RWPE2 (cell line): Measurements from ENCODE around the gene RIMS4.

Experiments used
- ATAC-seq: fragments of 200-7000 bp; cut with Tn5 transposase; 3 replicates; pipeline ENCODE4 v1.9.1; 2021; ENCODE audit warnings: low read depth
- DNase-seq: peaks from one replicate; pipeline ENCODE4 v3.0.0-alpha.2; 2020; ENCODE audit warnings: low spot score
- H3K27ac ChIP-seq: fragments of 450-650 bp; 2 replicates; pipeline ENCODE4 v1.5.1; 2017; ENCODE audit warnings: mild to moderate bottlenecking; ENCODE audit not compliant: poor library complexity, severe bottlenecking
- H3K27me3 ChIP-seq: fragments of 250-450 bp; sonication (Bioruptor Pico); 2 replicates; pipeline ENCODE4 v1.5.1; 2021; ENCODE audit warnings: mild to moderate bottlenecking, moderate library complexity; ENCODE audit not compliant: insufficient read depth, poor library complexity, severe bottlenecking
- H3K36me3 ChIP-seq: fragments of 250-450 bp; sonication (Bioruptor Pico); 2 replicates; pipeline ENCODE4 v1.5.1; 2020; ENCODE audit warnings: low read depth, mild to moderate bottlenecking, moderate library complexity
- H3K4me1 ChIP-seq: fragments of 250-450 bp; sonication (Bioruptor Pico); 2 replicates; pipeline ENCODE4 v1.5.1; 2021; ENCODE audit warnings: mild to moderate bottlenecking, moderate library complexity; ENCODE audit not compliant: insufficient read depth, poor library complexity, severe bottlenecking
- H3K4me3 ChIP-seq: fragments of 250-450 bp; sonication (Bioruptor Pico); 2 replicates; pipeline ENCODE4 v1.5.1; 2021; ENCODE audit warnings: mild to moderate bottlenecking, moderate library complexity; ENCODE audit not compliant: severe bottlenecking
- H3K9me3 ChIP-seq: fragments of 250-450 bp; sonication (Bioruptor Pico); 2 replicates; pipeline ENCODE4 v1.5.1; 2021; ENCODE audit warnings: mild to moderate bottlenecking, moderate library complexity; ENCODE audit not compliant: severe bottlenecking
- CTCF ChIP-seq: fragments of 450-650 bp; IDR thresholded peaks from one replicate; pipeline ENCODE4 v1.5.1; 2017; ENCODE audit warnings: mild to moderate bottlenecking, moderate library complexity; ENCODE audit not compliant: poor library complexity, severe bottlenecking

Gene RIMS4

GRCh38 chr20:44807051-44807683 lies 3.2 kb downstream of the RIMS4 start:
- Histone ChIP-seq H3K36me3 (no peaks in the 10 kb centered on the region), H3K4me3 (no peak overlapping the region), H3K4me1 (no peaks in the 10 kb centered on the region), H3K27me3 (peaks cover 58% of the 10 kb centered on the region), H3K27ac (no peak overlapping the region), H3K9me3 (peaks cover 5% of the 10 kb centered on the region)
- DNase-seq (peak; percentile 73), ATAC-seq (no peak)
- TF ChIP-seq CTCF = no peak

- Histone ChIP-seq H3K36me3 (no peaks in the 10 kb centered on the region), H3K9me3 (no peaks in the 10 kb centered on the region), H3K4me3 (no peak overlapping the region), H3K27ac (no peak overlapping the region), H3K27me3 (peaks cover 47% of the 10 kb centered on the region), H3K4me1 (no peaks in the 10 kb centered on the region)
- DNase-seq = peak; percentile 81
- ATAC-seq = peak; percentile 17; the same call in 2 of the 3 replicates
- TF ChIP-seq CTCF = no peak
These were observed 4.2 kb downstream of the RIMS4 start for GRCh38 chr20:44805979-44806620.

GRCh38 chr20:44805335-44805978 lies 4.9 kb downstream of the RIMS4 start:
- peaks cover 41% of the 10 kb centered on the region for H3K27me3 ChIP-seq
- peak; percentile 53 for DNase-seq
- no peaks in the 10 kb centered on the region for H3K4me1 ChIP-seq
- TF ChIP-seq CTCF = no peak
- no peak overlapping the region for H3K4me3 ChIP-seq
- H3K36me3 ChIP-seq = no peaks in the 10 kb centered on the region
- no peak for ATAC-seq
- H3K9me3 ChIP-seq = no peaks in the 10 kb centered on the region
- no peak overlapping the region for H3K27ac ChIP-seq

- no peak for TF ChIP-seq CTCF
- ATAC-seq = 0 out of 3 replicates have a peak, but pooled peaks have one; percentile 7
These were observed 6.9 kb downstream of the RIMS4 start for GRCh38 chr20:44803383-44803941.

More at GRCh38 chr20:44803383-44803941, 6.9 kb downstream of the RIMS4 start:
- Histone ChIP-seq H3K27ac (no peak overlapping the region), H3K4me1 (no peaks in the 10 kb centered on the region), H3K4me3 (no peak overlapping the region), H3K36me3 (no peaks in the 10 kb centered on the region), H3K9me3 (no peaks in the 10 kb centered on the region), H3K27me3 (peaks cover 26% of the 10 kb centered on the region)
- DNase-seq = peak; percentile 75
